Measurements from ENCODE around the gene ATP2C2.
"Not testable (repeated sequence)": the region's sequence is repeated elsewhere in the genome, so short reads cannot be mapped to it uniquely, and the experiment has no call there.

Gene ATP2C2

GRCh38 chr16:84421081-84421937 is 53.0 kb downstream of the ATP2C2 start:
- DNase-seq (ENCODE audit: low read depth): no peak

GRCh38 chr16:84421938-84422220 is 53.5 kb downstream of the ATP2C2 start:
- no peak for DNase-seq (ENCODE audit: low read depth)

GRCh38 chr16:84423416-84423837 is 55.1 kb downstream of the ATP2C2 start:
- no peak for DNase-seq (ENCODE audit: low read depth)

- DNase-seq (ENCODE audit: low read depth): no peak
Observed at GRCh38 chr16:84425696-84426095, 57.4 kb downstream of the ATP2C2 start.

GRCh38 chr16:84426804-84427203 is 58.5 kb downstream of the ATP2C2 start:
- no peak for DNase-seq (ENCODE audit: low read depth)

- no peak for DNase-seq (ENCODE audit: low read depth)
Observed at GRCh38 chr16:84427553-84427952, 59.2 kb downstream of the ATP2C2 start.

GRCh38 chr16:84430860-84431259 is 62.5 kb downstream of the ATP2C2 start:
- no peak for DNase-seq (ENCODE audit: low read depth)

GRCh38 chr16:84434800-84435199 is 66.5 kb downstream of the ATP2C2 start:
- no peak for DNase-seq (ENCODE audit: low read depth)

- DNase-seq (ENCODE audit: low read depth): no peak
Observed at GRCh38 chr16:84436196-84436595, 67.9 kb downstream of the ATP2C2 start.

GRCh38 chr16:84438971-84439696 is 70.8 kb downstream of the ATP2C2 start:
- no peak for DNase-seq (ENCODE audit: low read depth)

- DNase-seq (ENCODE audit: low read depth): no peak
Observed at GRCh38 chr16:84442416-84443145, 74.2 kb downstream of the ATP2C2 start.

- no peak for DNase-seq (ENCODE audit: low read depth)
Observed at GRCh38 chr16:84443166-84443802, 74.9 kb downstream of the ATP2C2 start.

GRCh38 chr16:84444476-84444875 is 76.1 kb downstream of the ATP2C2 start:
- no peak for DNase-seq (ENCODE audit: low read depth)

GRCh38 chr16:84446084-84446483 is 77.7 kb downstream of the ATP2C2 start:
- no peak for DNase-seq (ENCODE audit: low read depth)

- no peak for DNase-seq (ENCODE audit: low read depth)
Observed at GRCh38 chr16:84446596-84447392, 78.5 kb downstream of the ATP2C2 start.

GRCh38 chr16:84448444-84448843 is 80.1 kb downstream of the ATP2C2 start:
- DNase-seq (ENCODE audit: low read depth): no peak

- DNase-seq (ENCODE audit: low read depth): no peak
Observed at GRCh38 chr16:84449156-84450140, 81.1 kb downstream of the ATP2C2 start.

- no peak for DNase-seq (ENCODE audit: low read depth)
Observed at GRCh38 chr16:84450176-84450865, 82.0 kb downstream of the ATP2C2 start.

GRCh38 chr16:84451010-84451676 is 82.8 kb downstream of the ATP2C2 start:
- DNase-seq (ENCODE audit: low read depth): not testable (repeated sequence)

All from activated T-cell treated with anti-CD3 and anti-CD28 coated beads for 24 hours (primary cell).